Measurements from ENCODE around the gene GLUL. TPM values are rescaled to one million over a fixed set of nuclear protein-coding genes. Genes with fewer than 3 reads are reported as not detected.

Gene GLUL
- total RNA-seq (2014; rRNA removed; shearing (Covaris generic)), result 150 and 181 TPM in 2 replicates

GRCh38 chr1:182391362-182392049, at the start of gene GLUL:
Gene GLUL, minus strand, starts transcription at chr1:182391790. Its CDS starts 3,053 bp downstream, at chr1:182388737.
- peak; percentile 92 to 93 for DNase-seq (ENCODE audit: low read depth in 1 of 2, low spot score in 2 of 2)
- Histone ChIP-seq H3K27me3 (replicated peaks) (no peaks in the 10 kb centered on the region), H3K4me3 (peak within 1 kb of the TSS; percentile 77), H3K4me1 (replicated peaks) (peaks cover 11% of the 10 kb centered on the region; the same call in 1 of the 2 replicates), H3K36me3 (peaks cover 34% of the 10 kb centered on the region), H3K27ac (peak within 1 kb of the TSS; percentile 91), H3K9me3 (replicated peaks) (no peaks in the 10 kb centered on the region)

GRCh38 chr1:182438326-182438725, 46.7 kb upstream of the GLUL start:
- Histone ChIP-seq H3K27ac (no peak overlapping the region), H3K4me3 (no peak overlapping the region), H3K9me3 (replicated peaks) (no peaks in the 10 kb centered on the region), H3K4me1 (replicated peaks) (no peaks in the 10 kb centered on the region), H3K36me3 (no peaks in the 10 kb centered on the region), H3K27me3 (replicated peaks) (no peaks in the 10 kb centered on the region)
- no peak for DNase-seq (ENCODE audit: low read depth in 1 of 2, low spot score in 2 of 2)

GRCh38 chr1:182433580-182433979, 42.0 kb upstream of the GLUL start:
- DNase-seq (ENCODE audit: low read depth in 1 of 2, low spot score in 2 of 2), result no peak
- H3K4me1 ChIP-seq (replicated peaks), result no peaks in the 10 kb centered on the region
- H3K27me3 ChIP-seq (replicated peaks), result no peaks in the 10 kb centered on the region
- H3K36me3 ChIP-seq, result no peaks in the 10 kb centered on the region
- H3K27ac ChIP-seq, result no peak overlapping the region
- H3K4me3 ChIP-seq, result no peak overlapping the region
- H3K9me3 ChIP-seq (replicated peaks), result no peaks in the 10 kb centered on the region

- DNase-seq (ENCODE audit: low read depth in 1 of 2, low spot score in 2 of 2), result no peak
- no peaks in the 10 kb centered on the region for H3K27me3 ChIP-seq (replicated peaks)
- H3K9me3 ChIP-seq (replicated peaks), result no peaks in the 10 kb centered on the region
- H3K4me3 ChIP-seq, result no peak overlapping the region
- no peaks in the 10 kb centered on the region for H3K36me3 ChIP-seq
- no peaks in the 10 kb centered on the region for H3K4me1 ChIP-seq (replicated peaks)
- no peak overlapping the region for H3K27ac ChIP-seq
Measured at GRCh38 chr1:182431278-182431677, 39.7 kb upstream of the GLUL start.

GRCh38 chr1:182430263-182431068, 38.9 kb upstream of the GLUL start:
- Histone ChIP-seq H3K4me3 (no peak overlapping the region), H3K4me1 (replicated peaks) (no peaks in the 10 kb centered on the region), H3K36me3 (no peaks in the 10 kb centered on the region), H3K27me3 (replicated peaks) (no peaks in the 10 kb centered on the region), H3K9me3 (replicated peaks) (no peaks in the 10 kb centered on the region), H3K27ac (no peak overlapping the region)
- no peak for DNase-seq (ENCODE audit: low read depth in 1 of 2, low spot score in 2 of 2)

GRCh38 chr1:182428043-182428442, 36.5 kb upstream of the GLUL start:
- H3K36me3 ChIP-seq, result no peaks in the 10 kb centered on the region
- H3K27me3 ChIP-seq (replicated peaks), result no peaks in the 10 kb centered on the region
- H3K4me3 ChIP-seq, result no peak overlapping the region
- no peaks in the 10 kb centered on the region for H3K4me1 ChIP-seq (replicated peaks)
- H3K9me3 ChIP-seq (replicated peaks), result no peaks in the 10 kb centered on the region
- no peak for DNase-seq (ENCODE audit: low read depth in 1 of 2, low spot score in 2 of 2)
- H3K27ac ChIP-seq, result no peak overlapping the region

GRCh38 chr1:182426442-182427430, 35.1 kb upstream of the GLUL start:
- no peak overlapping the region for H3K4me3 ChIP-seq
- DNase-seq (ENCODE audit: low read depth in 1 of 2, low spot score in 2 of 2), result no peak
- H3K27ac ChIP-seq, result no peak overlapping the region
- H3K27me3 ChIP-seq (replicated peaks), result no peaks in the 10 kb centered on the region
- H3K36me3 ChIP-seq, result no peaks in the 10 kb centered on the region
- H3K9me3 ChIP-seq (replicated peaks), result no peaks in the 10 kb centered on the region
- H3K4me1 ChIP-seq (replicated peaks), result no peaks in the 10 kb centered on the region

GRCh38 chr1:182415789-182416188, 24.2 kb upstream of the GLUL start:
- Histone ChIP-seq H3K27ac (no peak overlapping the region), H3K9me3 (replicated peaks) (no peaks in the 10 kb centered on the region), H3K4me3 (no peak overlapping the region), H3K36me3 (no peaks in the 10 kb centered on the region), H3K4me1 (replicated peaks) (no peaks in the 10 kb centered on the region), H3K27me3 (replicated peaks) (0 out of 2 replicates have a peak, but pooled peaks cover 3% of the 10 kb centered on the region)
- no peak for DNase-seq (ENCODE audit: low read depth in 1 of 2, low spot score in 2 of 2)

GRCh38 chr1:182413969-182414368, 22.4 kb upstream of the GLUL start:
- Histone ChIP-seq H3K4me3 (no peak overlapping the region), H3K4me1 (replicated peaks) (no peaks in the 10 kb centered on the region), H3K9me3 (replicated peaks) (no peaks in the 10 kb centered on the region), H3K36me3 (no peaks in the 10 kb centered on the region), H3K27ac (no peak overlapping the region), H3K27me3 (replicated peaks) (0 out of 2 replicates have a peak, but pooled peaks cover 3% of the 10 kb centered on the region)
- DNase-seq (ENCODE audit: low read depth in 1 of 2, low spot score in 2 of 2), result no peak

GRCh38 chr1:182413486-182413885, 21.9 kb upstream of the GLUL start:
- H3K9me3 ChIP-seq (replicated peaks), result no peaks in the 10 kb centered on the region
- no peaks in the 10 kb centered on the region for H3K36me3 ChIP-seq
- no peaks in the 10 kb centered on the region for H3K4me1 ChIP-seq (replicated peaks)
- no peak overlapping the region for H3K4me3 ChIP-seq
- 0 out of 2 replicates have a peak, but pooled peaks cover 3% of the 10 kb centered on the region for H3K27me3 ChIP-seq (replicated peaks)
- no peak overlapping the region for H3K27ac ChIP-seq
- DNase-seq (ENCODE audit: low read depth in 1 of 2, low spot score in 2 of 2), result no peak

GRCh38 chr1:182410620-182411273, 19.2 kb upstream of the GLUL start:
- no peaks in the 10 kb centered on the region for H3K4me1 ChIP-seq (replicated peaks)
- no peaks in the 10 kb centered on the region for H3K36me3 ChIP-seq
- no peaks in the 10 kb centered on the region for H3K9me3 ChIP-seq (replicated peaks)
- no peak overlapping the region for H3K4me3 ChIP-seq
- H3K27me3 ChIP-seq (replicated peaks), result no peaks in the 10 kb centered on the region
- no peak overlapping the region for H3K27ac ChIP-seq
- DNase-seq (ENCODE audit: low read depth in 1 of 2, low spot score in 2 of 2), result no peak

- H3K4me3 ChIP-seq, result no peak overlapping the region
- no peak overlapping the region for H3K27ac ChIP-seq
- H3K4me1 ChIP-seq (replicated peaks), result no peaks in the 10 kb centered on the region
- H3K9me3 ChIP-seq (replicated peaks), result no peaks in the 10 kb centered on the region
- no peaks in the 10 kb centered on the region for H3K27me3 ChIP-seq (replicated peaks)
- DNase-seq (ENCODE audit: low read depth in 1 of 2, low spot score in 2 of 2), result no peak
- no peaks in the 10 kb centered on the region for H3K36me3 ChIP-seq
Measured at GRCh38 chr1:182410138-182410537, 18.5 kb upstream of the GLUL start.

GRCh38 chr1:182408435-182409075, 17.0 kb upstream of the GLUL start:
- Histone ChIP-seq H3K27me3 (replicated peaks) (no peaks in the 10 kb centered on the region), H3K36me3 (no peaks in the 10 kb centered on the region), H3K4me3 (no peak overlapping the region), H3K27ac (no peak overlapping the region), H3K9me3 (replicated peaks) (no peaks in the 10 kb centered on the region), H3K4me1 (replicated peaks) (no peaks in the 10 kb centered on the region)
- no peak for DNase-seq (ENCODE audit: low read depth in 1 of 2, low spot score in 2 of 2)

Data from SJSA1 (cell line).